Trophoblast cell (in vitro differentiated cells and primary cell): ENCODE data around the gene ZNF850.
A peak's percentile ranks its signal among the peaks of the same experiment; 100 is the strongest.
"Not testable (repeated sequence)": the region's sequence is repeated elsewhere in the genome, so short reads cannot be mapped to it uniquely, and the experiment has no call there.

Experiments used
- DNase-seq, 2 donors: peaks; one replicate each; pipeline ENCODE4 v3.0.0-alpha.2; 2016
- H2AFZ ChIP-seq: 2 replicates; pipeline ENCODE4 v1.6.1; 2013; ENCODE audit warnings: low read length, moderate library complexity, mild to moderate bottlenecking; ENCODE audit not compliant: insufficient read depth, poor library complexity
- H2AK5ac ChIP-seq: 2 replicates; pipeline ENCODE4 v1.6.1; 2013; ENCODE audit warnings: mild to moderate bottlenecking, low read length
- H2BK120ac ChIP-seq: 2 replicates; pipeline ENCODE4 v1.6.1; 2013; ENCODE audit warnings: low read length, mild to moderate bottlenecking, moderate library complexity; ENCODE audit not compliant: insufficient read depth, poor library complexity
- H2BK12ac ChIP-seq: 2 replicates; pipeline ENCODE4 v1.6.1; 2013; ENCODE audit warnings: mild to moderate bottlenecking, low read length, moderate library complexity
- H2BK5ac ChIP-seq: 2 replicates; pipeline ENCODE4 v1.6.1; 2013; ENCODE audit warnings: low read length, low read depth, moderate library complexity, mild to moderate bottlenecking; ENCODE audit not compliant: poor library complexity
- H3K14ac ChIP-seq: 2 replicates; pipeline ENCODE4 v1.6.1; 2013; ENCODE audit warnings: mild to moderate bottlenecking, low read length
- H3K18ac ChIP-seq: 2 replicates; pipeline ENCODE4 v1.6.1; 2013; ENCODE audit warnings: mild to moderate bottlenecking, low read length
- H3K23ac ChIP-seq: 2 replicates; pipeline ENCODE4 v1.6.1; 2013; ENCODE audit warnings: low read length
- H3K27ac ChIP-seq: 2 replicates; pipeline ENCODE4 v1.5.1; 2013; ENCODE audit warnings: low read depth, mild to moderate bottlenecking, inconsistent platforms, low read length, moderate library complexity
- H3K27me3 ChIP-seq: 2 replicates; pipeline ENCODE4 v1.6.1; 2013; ENCODE audit warnings: inconsistent platforms, mild to moderate bottlenecking, low read length, moderate library complexity; ENCODE audit not compliant: insufficient read depth
- H3K36me3 ChIP-seq, 2 experiments: 1 replicate in 1 of 2; 2 replicates in 1 of 2; pipeline ENCODE4 v1.6.1; 2013; ENCODE audit warnings: low read length in 2 of 2, mild to moderate bottlenecking in 2 of 2, moderate library complexity in 1 of 2; ENCODE audit not compliant: insufficient read depth in 2 of 2, control insufficient read depth in 1 of 2
- H3K4ac ChIP-seq: 2 replicates; pipeline ENCODE4 v1.6.1; 2013; ENCODE audit warnings: low read depth, mild to moderate bottlenecking, low read length, moderate library complexity
- H3K4me1 ChIP-seq, 2 experiments: 1 replicate in 1 of 2; 2 replicates in 1 of 2; pipeline ENCODE4 v1.6.1; 2013; ENCODE audit warnings: low read length in 2 of 2, mild to moderate bottlenecking in 2 of 2, moderate library complexity in 1 of 2; ENCODE audit not compliant: insufficient read depth in 2 of 2, control insufficient read depth in 1 of 2
- H3K4me2 ChIP-seq: 2 replicates; pipeline ENCODE4 v1.6.1; 2013; ENCODE audit warnings: inconsistent platforms, mild to moderate bottlenecking, low read length, moderate library complexity
- H3K4me3 ChIP-seq: 2 replicates; pipeline ENCODE4 v1.5.1; 2013; ENCODE audit warnings: mild to moderate bottlenecking, low read depth, low read length, inconsistent platforms
- H3K79me1 ChIP-seq: one replicate; pipeline ENCODE4 v1.6.1; 2013; ENCODE audit warnings: low read length
- H3K79me2 ChIP-seq: 2 replicates; pipeline ENCODE4 v1.6.1; 2013; ENCODE audit warnings: low read length, mild to moderate bottlenecking; ENCODE audit not compliant: control insufficient read depth, insufficient read depth, poor library complexity
- H3K9ac ChIP-seq: 2 replicates; pipeline ENCODE4 v1.6.1; 2013; ENCODE audit warnings: mild to moderate bottlenecking, low read length
- H3K9me3 ChIP-seq: 2 replicates; pipeline ENCODE4 v1.6.1; 2013; ENCODE audit warnings: low read depth, mild to moderate bottlenecking, control low read depth, inconsistent platforms, low read length; ENCODE audit not compliant: insufficient read depth
- H4K12ac ChIP-seq: 2 replicates; pipeline ENCODE4 v1.6.1; 2013; ENCODE audit warnings: low read depth, mild to moderate bottlenecking, low read length, moderate library complexity
- H4K8ac ChIP-seq: 2 replicates; pipeline ENCODE4 v1.6.1; 2013; ENCODE audit warnings: low read depth, mild to moderate bottlenecking, low read length, moderate library complexity
- H4K91ac ChIP-seq: one replicate; pipeline ENCODE4 v1.6.1; 2013; ENCODE audit warnings: low read depth, mild to moderate bottlenecking, low read length, moderate library complexity
- WGBS: extraction: QIAGEN DNeasy Blood & Tissue Kit; methylation state at CpG from one replicate; pipeline ENCODE4 v1.1.7; 2013; ENCODE audit warnings: missing lambda C conversion rate; ENCODE audit not compliant: insufficient read length, insufficient coverage; ENCODE audit errors: extremely low coverage; 5-methylcytosine and 5-hydroxymethylcytosine counted together

The ZNF850 gene

GRCh38 chr19:36736166-36736565, 36.4 kb downstream of the ZNF850 start:
- H3K14ac ChIP-seq, H2BK120ac ChIP-seq, H3K23ac ChIP-seq, H2AK5ac ChIP-seq, H3K4me2 ChIP-seq, H2AFZ ChIP-seq, H2BK5ac ChIP-seq, H3K9ac ChIP-seq, H3K18ac ChIP-seq, H3K79me1 ChIP-seq, H3K27ac ChIP-seq, H2BK12ac ChIP-seq, H4K8ac ChIP-seq, H3K4me1 ChIP-seq, H3K79me2 ChIP-seq, H3K27me3 ChIP-seq, H3K4me3 ChIP-seq, H3K36me3 ChIP-seq, H4K91ac ChIP-seq, H3K4ac ChIP-seq, H4K12ac ChIP-seq: not testable (repeated sequence)
- H3K9me3 ChIP-seq = peaks cover 15% of the 10 kb centered on the region
- DNase-seq = peak; percentile 49 to 68
- WGBS = no CpG with 5 or more reads among the region's 9 CpGs

GRCh38 chr19:36719687-36720556, 52.7 kb downstream of the ZNF850 start:
- Histone ChIP-seq H2BK120ac (no peak overlapping the region), H2AFZ (no peak overlapping the region), H2BK5ac (no peak overlapping the region), H3K9me3 (peaks cover 15% of the 10 kb centered on the region), H3K27ac (no peak overlapping the region), H4K12ac (no peak overlapping the region), H3K9ac (no peak overlapping the region), H3K18ac (no peak overlapping the region), H3K23ac (no peak overlapping the region), H4K91ac (no peak overlapping the region), H3K14ac (no peak overlapping the region), H2BK12ac (no peak overlapping the region), H2AK5ac (no peak overlapping the region), H3K27me3 (no peaks in the 10 kb centered on the region), H3K36me3 (peaks cover 21 to 30% of the 10 kb centered on the region in 2 experiments), H3K79me1 (no peaks in the 10 kb centered on the region), H3K4ac (no peak overlapping the region), H3K4me3 (no peak overlapping the region), H3K4me2 (no peak overlapping the region), H3K79me2 (no peaks in the 10 kb centered on the region), H3K4me1 (no peaks in the 10 kb centered on the region), H4K8ac (no peak overlapping the region)
- no peak for DNase-seq
- no CpG with 5 or more reads among the region's 10 CpGs for WGBS

GRCh38 chr19:36709423-36709822, 63.2 kb downstream of the ZNF850 start:
- H2AFZ ChIP-seq = no peak overlapping the region
- no peak overlapping the region for H2BK12ac ChIP-seq
- H3K9me3 ChIP-seq = peaks cover 22% of the 10 kb centered on the region
- H4K12ac ChIP-seq = no peak overlapping the region
- H2BK5ac ChIP-seq = no peak overlapping the region
- no peak overlapping the region for H3K4me3 ChIP-seq
- no peak overlapping the region for H4K91ac ChIP-seq
- no peak overlapping the region for H3K18ac ChIP-seq
- no peaks in the 10 kb centered on the region for H3K79me1 ChIP-seq
- no peak overlapping the region for H4K8ac ChIP-seq
- WGBS = no CpG with 5 or more reads among the region's 2 CpGs
- no peak overlapping the region for H2BK120ac ChIP-seq
- H3K36me3 ChIP-seq = peaks cover 36% of the 10 kb centered on the region in 2 experiments
- H3K4ac ChIP-seq = peak overlapping the region; percentile 75
- H3K23ac ChIP-seq = no peak overlapping the region
- H3K4me2 ChIP-seq = no peak overlapping the region
- H3K79me2 ChIP-seq = no peaks in the 10 kb centered on the region
- no peak overlapping the region for H2AK5ac ChIP-seq
- no peak for DNase-seq
- H3K4me1 ChIP-seq = no peaks in the 10 kb centered on the region
- H3K27ac ChIP-seq = no peak overlapping the region
- H3K14ac ChIP-seq = no peak overlapping the region
- no peak overlapping the region for H3K9ac ChIP-seq
- H3K27me3 ChIP-seq = no peaks in the 10 kb centered on the region

- no peak overlapping the region for H3K9ac ChIP-seq
- H2AK5ac ChIP-seq = no peak overlapping the region
- H2BK12ac ChIP-seq = no peak overlapping the region
- peaks cover 23 to 30% of the 10 kb centered on the region in 2 experiments for H3K36me3 ChIP-seq
- peaks cover 16% of the 10 kb centered on the region for H3K9me3 ChIP-seq
- no peak overlapping the region for H4K91ac ChIP-seq
- H2AFZ ChIP-seq = no peak overlapping the region
- H3K4me3 ChIP-seq = no peak overlapping the region
- no peaks in the 10 kb centered on the region for H3K27me3 ChIP-seq
- no peak overlapping the region for H4K8ac ChIP-seq
- no peak overlapping the region for H2BK120ac ChIP-seq
- H4K12ac ChIP-seq = no peak overlapping the region
- H3K4me2 ChIP-seq = no peak overlapping the region
- WGBS = no CpG with 5 or more reads among the region's 2 CpGs
- H3K4ac ChIP-seq = no peak overlapping the region
- no peak overlapping the region for H3K18ac ChIP-seq
- no peak for DNase-seq
- no peak overlapping the region for H3K27ac ChIP-seq
- no peak overlapping the region for H2BK5ac ChIP-seq
- H3K79me2 ChIP-seq = no peaks in the 10 kb centered on the region
- H3K14ac ChIP-seq = no peak overlapping the region
- no peaks in the 10 kb centered on the region for H3K4me1 ChIP-seq
- H3K79me1 ChIP-seq = no peaks in the 10 kb centered on the region
- H3K23ac ChIP-seq = no peak overlapping the region
These were observed 65.5 kb downstream of the ZNF850 start for GRCh38 chr19:36707134-36707533.
